ENCODE results near the gene MYO1H. TPM values are rescaled to one million over a fixed set of nuclear protein-coding genes. Genes with fewer than 3 reads are reported as not detected.

The MYO1H gene
- total RNA-seq, 2 experiments from 2014 or later: 0.28 to 0.59 TPM

- TF ChIP-seq CTCF (conservative IDR thresholded peaks at IDR 0.05; ENCODE audit: low read length): no peak
- TF ChIP-seq EZH2phosphoT487 (IDR thresholded peaks at IDR 0.05; ENCODE audit: borderline replicate concordance, low read depth, low read length): no peak
- Histone ChIP-seq H3K4me1 (ENCODE audit: insufficient read depth, low read length, poor library complexity, severe bottlenecking) (no peaks in the 10 kb centered on the region), H3K9me3 (ENCODE audit: low read length) (no peaks in the 10 kb centered on the region), H3K4me3 (ENCODE audit: low read depth, low read length, poor library complexity, severe bottlenecking) (no peak overlapping the region), H4K20me1 (ENCODE audit: insufficient read depth, low read length) (no peaks in the 10 kb centered on the region), H3K27ac (ENCODE audit: low read depth, low read length, poor library complexity, severe bottlenecking) (no peak overlapping the region), H3K4me2 (ENCODE audit: low read length) (no peak overlapping the region), H2AFZ (ENCODE audit: low read length) (no peak overlapping the region), H3K9me2 (ENCODE audit: insufficient read depth, low read length) (no peaks in the 10 kb centered on the region), H3K36me3 (ENCODE audit: insufficient read depth, low read length) (no peaks in the 10 kb centered on the region), H3K79me2 (ENCODE audit: insufficient read depth, low read depth, low read length) (no peaks in the 10 kb centered on the region)
- ChIA-PET CTCF (ENCODE audit: unreplicated experiment) (no interaction called here), POLR2A (interaction anchor here (0.5 kb wide), 1 partner anchor 58 kb away, joined by 4 read pairs; no protein-coding TSS in a partner anchor)
- intact Hi-C loops (cut with micrococcal nuclease; ENCODE audit: unreplicated experiment): no loop called here
- DNase-seq (ENCODE audit: low spot score): no peak
- BruUV-seq (replicated peaks): no TSS peak
Observed at GRCh38 chr12:109331301-109331952, 16.3 kb upstream of the MYO1H start.

GRCh38 chr12:109334887-109335286 is 12.8 kb upstream of the MYO1H start:
- Histone ChIP-seq H4K20me1 (ENCODE audit: insufficient read depth, low read length) (no peaks in the 10 kb centered on the region), H3K4me3 (ENCODE audit: low read depth, low read length, poor library complexity, severe bottlenecking) (no peak overlapping the region), H2AFZ (ENCODE audit: low read length) (no peak overlapping the region), H3K79me2 (ENCODE audit: insufficient read depth, low read depth, low read length) (no peaks in the 10 kb centered on the region), H3K9me3 (ENCODE audit: low read length) (no peaks in the 10 kb centered on the region), H3K4me1 (ENCODE audit: insufficient read depth, low read length, poor library complexity, severe bottlenecking) (no peaks in the 10 kb centered on the region), H3K9me2 (ENCODE audit: insufficient read depth, low read length) (no peaks in the 10 kb centered on the region), H3K4me2 (ENCODE audit: low read length) (no peak overlapping the region), H3K27ac (ENCODE audit: low read depth, low read length, poor library complexity, severe bottlenecking) (no peak overlapping the region), H3K36me3 (ENCODE audit: insufficient read depth, low read length) (no peaks in the 10 kb centered on the region)
- CTCF ChIA-PET (ENCODE audit: unreplicated experiment): no interaction called here
- BruUV-seq (replicated peaks): no TSS peak
- DNase-seq (ENCODE audit: low spot score): no peak
- POLR2A ChIA-PET: no interaction called here
- intact Hi-C loops (cut with micrococcal nuclease; ENCODE audit: unreplicated experiment): no loop called here
- TF ChIP-seq EZH2phosphoT487 (IDR thresholded peaks at IDR 0.05; ENCODE audit: borderline replicate concordance, low read depth, low read length) (no peak), CTCF (conservative IDR thresholded peaks at IDR 0.05; ENCODE audit: low read length) (no peak)

- TF ChIP-seq EZH2phosphoT487 (IDR thresholded peaks at IDR 0.05; ENCODE audit: borderline replicate concordance, low read depth, low read length) (no peak), CTCF (conservative IDR thresholded peaks at IDR 0.05; ENCODE audit: low read length) (no peak)
- CTCF ChIA-PET (ENCODE audit: unreplicated experiment): no interaction called here
- POLR2A ChIA-PET: interaction anchor here (0.7 kb wide), 1 partner anchor 17 kb away, joined by 3 read pairs; no protein-coding TSS in a partner anchor
- H3K9me2 ChIP-seq (ENCODE audit: insufficient read depth, low read length): no peaks in the 10 kb centered on the region
- H3K4me2 ChIP-seq (ENCODE audit: low read length): no peak overlapping the region
- BruUV-seq (replicated peaks): no TSS peak
- no peaks in the 10 kb centered on the region for H3K4me1 ChIP-seq (ENCODE audit: insufficient read depth, low read length, poor library complexity, severe bottlenecking)
- H3K27ac ChIP-seq (ENCODE audit: low read depth, low read length, poor library complexity, severe bottlenecking): no peak overlapping the region
- intact Hi-C loops (cut with micrococcal nuclease; ENCODE audit: unreplicated experiment): no loop called here
- H4K20me1 ChIP-seq (ENCODE audit: insufficient read depth, low read length): no peaks in the 10 kb centered on the region
- H3K4me3 ChIP-seq (ENCODE audit: low read depth, low read length, poor library complexity, severe bottlenecking): no peak overlapping the region
- DNase-seq (ENCODE audit: low spot score): no peak
- H3K79me2 ChIP-seq (ENCODE audit: insufficient read depth, low read depth, low read length): no peaks in the 10 kb centered on the region
- no peaks in the 10 kb centered on the region for H3K36me3 ChIP-seq (ENCODE audit: insufficient read depth, low read length)
- H3K9me3 ChIP-seq (ENCODE audit: low read length): no peaks in the 10 kb centered on the region
- H2AFZ ChIP-seq (ENCODE audit: low read length): no peak overlapping the region
Observed at GRCh38 chr12:109336593-109336992, 11.1 kb upstream of the MYO1H start.

Data from OCI-LY7 (cell line).